Umbilical cord (tissue), 2 donors: ENCODE measurements around the gene TACR2. TPM values are rescaled to one million over a fixed set of nuclear protein-coding genes. Genes with fewer than 3 reads are reported as not detected.

ENCODE experiments used
- DNase-seq: peaks from one replicate; pipeline ENCODE4 v3.0.0-alpha.2; 2015; ENCODE audit warnings: low spot score
- total RNA-seq: library from RNA; depleted of rRNA; stranded (reverse); fragments of >200 nt; gene quantifications from one replicate; pipeline ENCODE4 v1.2.3, GENCODE V29; 2014; ENCODE audit warnings: low replicate concordance; ENCODE audit not compliant: insufficient read depth

Gene TACR2
- total RNA-seq, 1 donor from 2014 or later, result 7.9 TPM

DNA sequence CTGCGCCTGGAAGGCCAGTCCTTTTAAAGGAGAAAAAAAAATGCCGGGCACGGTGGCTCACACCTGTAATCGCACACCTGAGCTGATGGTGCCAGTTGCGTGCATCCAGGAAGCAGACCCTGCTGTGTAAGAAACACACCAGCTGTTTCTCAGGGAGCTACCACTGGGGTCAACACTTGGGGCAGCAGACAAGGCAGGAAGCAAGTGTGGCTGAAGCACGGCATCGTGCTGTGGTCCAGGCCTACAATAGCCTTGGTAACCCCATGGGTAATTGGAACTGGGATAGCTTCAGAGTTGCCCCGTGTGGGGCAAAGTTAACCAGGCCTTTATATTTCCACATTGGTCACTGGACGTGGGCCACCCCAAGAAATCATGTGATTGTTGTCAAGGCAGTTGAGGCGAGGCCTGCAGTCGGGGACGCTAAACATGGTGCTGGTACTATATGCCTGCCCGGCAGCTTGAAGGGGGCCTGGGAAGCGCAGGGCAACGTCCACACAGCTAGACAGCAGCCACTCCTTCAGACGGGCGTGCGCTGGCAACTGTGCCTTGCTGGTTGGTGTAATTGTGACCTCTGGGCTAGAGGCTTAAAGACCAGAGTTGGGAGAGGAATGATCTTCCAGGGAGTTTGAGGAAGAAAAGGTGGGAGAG is 2.5 kb upstream of the TACR2 start:
- DNase-seq, result no peak

DNA sequence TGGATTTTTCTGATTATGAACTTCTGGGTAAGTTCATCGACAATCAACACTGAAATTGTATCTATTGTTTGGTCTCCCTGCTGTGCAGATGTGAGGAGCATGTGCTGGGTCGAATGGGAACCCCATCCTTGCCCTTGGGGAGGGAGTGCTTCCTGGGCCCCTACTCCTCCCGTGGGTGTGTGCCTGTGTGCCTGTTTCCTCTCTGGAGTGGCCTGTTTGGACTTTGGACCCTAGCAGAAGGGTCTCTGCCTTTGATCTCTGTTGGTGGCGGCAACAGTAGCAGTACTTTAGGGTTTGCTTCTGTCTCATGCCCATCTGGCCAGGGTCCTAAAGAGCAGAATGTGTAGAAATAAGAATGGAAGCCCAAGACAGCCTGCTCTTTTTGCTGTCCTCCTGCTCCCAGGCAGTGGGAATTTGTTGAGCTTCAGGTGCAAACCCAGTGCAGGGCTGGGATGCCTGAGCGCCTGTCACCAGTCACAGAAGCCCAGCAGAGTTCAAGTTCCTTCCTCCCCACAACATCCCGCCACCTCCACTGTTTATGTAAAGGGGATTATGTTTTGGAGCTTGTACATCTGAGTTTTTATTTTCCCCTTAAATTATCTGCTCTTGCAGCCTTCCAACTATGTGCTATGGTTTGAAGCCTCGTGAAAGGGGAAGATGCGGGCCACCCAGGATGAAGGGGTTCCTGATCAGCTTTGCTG is 1.5 kb upstream of the TACR2 start:
- DNase-seq, result no peak

DNA sequence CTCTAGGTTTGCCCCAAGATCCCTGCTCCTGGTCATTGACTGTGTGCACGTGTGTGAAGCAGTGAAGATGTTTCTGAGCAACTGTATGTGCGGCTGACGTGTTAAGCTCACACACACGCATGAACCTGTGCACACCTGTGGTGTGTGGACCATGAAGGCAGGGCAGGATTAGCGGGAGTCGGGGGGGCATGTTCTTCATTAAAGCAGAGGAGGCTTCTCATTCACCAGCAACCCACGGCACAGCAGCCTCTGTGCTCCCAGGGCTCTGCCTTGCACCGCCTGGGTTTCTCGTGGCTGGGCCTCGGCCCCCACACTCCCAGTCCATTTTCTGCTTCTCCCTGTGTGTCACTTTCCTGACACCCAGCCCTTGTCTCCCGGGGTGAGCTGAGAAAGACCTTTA is 824 bp upstream of the TACR2 start:
- DNase-seq, result no peak

DNA sequence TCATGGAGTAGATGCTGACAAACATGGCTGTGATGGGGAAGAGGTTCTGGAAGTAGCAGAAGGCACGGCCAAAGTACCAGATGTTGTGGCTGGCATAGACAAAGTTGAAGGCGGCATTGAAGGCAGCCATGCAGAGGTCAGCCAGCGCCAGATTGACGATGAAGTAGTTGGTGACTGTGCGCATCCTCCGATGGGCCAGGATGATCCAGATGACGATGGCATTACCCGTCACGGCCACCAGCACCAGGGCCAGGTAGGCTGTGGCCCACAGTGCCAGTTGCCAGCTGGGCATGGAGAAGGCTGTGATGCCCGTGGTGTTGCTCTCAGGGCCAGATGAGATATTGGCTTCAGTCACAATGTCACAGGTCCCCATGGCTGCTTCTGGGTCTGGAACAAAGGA is 767 bp downstream of the TACR2 start:
- no peak for DNase-seq

DNA sequence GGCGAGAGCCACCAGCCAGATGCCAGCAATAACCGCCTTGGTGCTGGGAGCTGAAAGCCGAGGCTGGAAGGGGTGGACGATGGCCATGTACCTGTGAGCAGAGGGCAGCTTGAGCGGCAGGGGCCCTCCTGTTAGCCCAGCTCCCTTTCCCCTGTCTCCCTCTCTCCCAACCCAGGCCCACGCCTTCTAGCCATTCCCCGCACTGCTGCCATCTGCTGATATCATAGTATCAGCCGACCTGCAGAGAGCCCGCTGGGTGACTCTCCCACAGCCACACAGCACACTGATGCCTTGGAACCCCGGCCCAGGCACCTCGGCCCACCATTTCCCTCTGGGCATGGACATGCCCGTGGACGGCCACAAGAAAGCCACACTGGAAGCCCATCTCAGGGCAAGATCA is 1.7 kb downstream of the TACR2 start:
- no peak for DNase-seq

DNA sequence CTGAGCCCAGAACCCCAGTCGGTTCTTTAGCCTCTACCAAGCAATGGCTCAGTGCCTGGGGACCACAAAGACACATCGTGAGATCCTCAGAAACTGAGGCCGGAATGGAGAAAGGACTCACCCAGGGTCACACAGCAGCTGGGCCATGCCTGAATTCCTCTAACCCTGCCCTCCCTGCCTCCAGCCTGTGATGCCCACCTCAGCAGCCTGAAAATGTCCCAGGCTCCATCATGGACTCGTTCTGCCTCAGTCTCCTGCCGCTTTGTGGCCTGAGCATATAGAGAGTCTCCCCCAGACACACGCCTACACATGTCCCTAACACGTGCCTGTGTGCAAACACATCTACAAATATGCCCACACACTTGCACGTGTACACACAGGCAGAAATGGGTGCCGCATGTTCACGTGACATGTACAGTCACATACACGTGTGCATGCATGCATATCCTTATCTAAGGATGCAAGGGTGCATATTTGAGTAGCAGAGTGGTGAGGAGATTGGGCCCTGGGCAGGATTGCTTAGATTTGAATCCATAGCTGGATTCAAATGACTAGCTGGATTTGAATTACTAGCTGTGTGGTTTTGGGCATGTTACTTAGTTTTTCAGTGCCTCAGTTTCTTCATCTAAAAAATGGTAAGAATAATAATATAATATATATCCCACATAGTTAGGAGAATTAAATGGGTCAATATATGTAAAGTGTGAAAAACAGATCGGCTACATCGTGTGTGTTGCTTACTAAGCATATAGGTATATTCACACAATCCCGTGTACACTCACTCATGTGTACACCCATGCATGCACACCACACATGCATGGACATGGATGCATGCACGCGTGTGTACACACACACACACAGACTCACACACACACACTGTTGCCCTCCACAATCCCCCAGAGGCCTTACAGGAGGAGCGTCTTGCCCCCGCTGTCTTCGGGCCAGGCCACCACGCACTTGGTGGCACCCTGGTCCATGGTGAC is 2.4 kb downstream of the TACR2 start:
- DNase-seq, result no peak

DNA sequence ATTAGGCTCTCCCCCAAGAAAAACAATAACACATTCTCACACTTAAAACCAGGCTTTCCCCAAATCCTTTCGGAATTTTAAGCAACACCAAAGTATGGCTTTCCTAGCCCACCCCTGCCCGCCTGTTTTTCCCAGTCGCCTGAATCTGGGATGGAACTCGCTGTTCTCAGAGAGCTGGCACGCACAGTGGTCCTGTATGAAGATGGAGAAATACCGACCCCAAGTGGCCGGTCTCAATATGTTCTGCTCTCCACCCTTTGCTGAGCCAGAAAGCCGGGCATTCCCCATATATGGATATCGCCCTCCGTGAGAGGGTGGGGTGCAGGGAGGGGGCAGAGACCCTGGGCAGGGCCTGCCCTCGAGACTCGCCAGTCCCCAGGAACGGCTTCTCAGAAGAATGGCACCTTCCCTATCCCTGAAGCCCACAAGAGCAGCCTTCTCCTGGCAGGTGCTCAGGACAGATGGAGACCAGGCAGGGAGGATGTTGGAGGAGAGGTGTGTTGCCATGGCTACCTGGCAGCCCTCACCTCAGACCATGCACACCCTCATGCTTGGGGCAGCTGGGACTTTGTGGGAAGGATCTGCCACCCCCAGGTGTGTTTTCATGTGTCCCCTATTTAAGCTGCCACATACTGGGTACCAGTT is 3.4 kb downstream of the TACR2 start:
- peak; percentile 84 for DNase-seq

DNA sequence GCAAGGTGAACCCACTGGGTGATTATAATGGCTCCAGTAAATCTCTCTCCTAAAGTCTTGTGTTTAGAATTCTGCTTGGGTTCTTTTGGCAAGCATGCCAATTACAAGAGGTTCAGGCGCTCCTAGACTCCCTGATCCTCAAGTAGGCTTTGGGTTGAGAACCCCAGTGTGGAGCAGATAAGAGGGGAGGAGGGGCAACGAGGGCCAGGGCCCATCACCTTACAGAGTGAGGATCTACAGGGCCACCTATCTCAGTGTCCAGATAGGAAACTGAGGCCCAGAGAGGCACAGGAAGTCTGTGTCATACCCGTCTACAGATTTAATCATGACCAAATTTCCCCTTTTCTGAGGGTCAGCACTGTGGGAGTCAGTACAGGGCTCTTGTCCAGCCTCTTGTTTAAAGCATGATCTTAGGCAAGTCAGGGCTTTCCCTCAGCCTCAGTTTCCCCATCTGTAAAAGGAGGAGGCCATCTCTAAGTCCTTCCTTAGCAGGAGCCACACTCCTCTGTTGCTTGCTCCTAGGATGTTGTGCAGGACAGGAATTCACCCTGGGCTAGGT is 4.4 kb downstream of the TACR2 start:
- no peak for DNase-seq

DNA sequence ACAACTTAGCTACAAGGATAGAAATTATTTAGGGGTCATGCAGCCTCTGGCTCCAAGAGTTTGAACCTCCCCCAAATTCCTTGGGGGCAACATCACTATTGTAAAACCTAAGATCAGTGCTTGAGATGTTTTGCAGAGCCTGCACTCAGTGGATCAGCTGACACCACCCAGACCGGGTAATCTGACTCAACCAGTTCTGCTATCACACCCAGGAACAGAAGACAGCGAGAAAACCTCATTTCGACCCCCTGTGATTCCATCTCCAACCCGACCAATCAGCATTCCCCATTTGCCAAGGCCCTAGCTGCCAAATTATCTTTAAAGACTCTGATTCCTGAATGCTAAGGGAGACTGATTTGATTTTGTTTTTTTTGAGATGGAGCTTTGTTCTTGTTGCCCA is 5.2 kb downstream of the TACR2 start:
- peak; percentile 92 for DNase-seq

DNA sequence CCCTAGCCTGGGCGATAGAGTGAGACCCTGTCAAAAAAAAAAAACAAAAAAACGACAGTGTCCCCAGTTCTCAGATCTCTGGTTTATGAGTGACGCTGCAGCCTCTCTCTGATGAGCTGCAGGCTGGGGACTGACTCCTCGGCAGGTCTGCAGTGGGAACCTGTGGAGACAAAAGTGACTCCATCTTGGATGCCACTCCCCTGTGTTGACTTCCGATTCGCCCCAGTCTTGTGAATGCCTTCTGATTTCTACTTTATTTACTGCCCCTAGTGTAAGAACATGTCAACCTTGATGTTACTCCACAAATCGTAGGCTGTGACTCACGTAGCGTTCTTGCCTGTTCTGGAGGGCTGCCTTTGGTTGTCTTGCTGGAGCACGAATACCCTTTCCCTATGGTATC is 6.2 kb downstream of the TACR2 start:
- no peak for DNase-seq

DNA sequence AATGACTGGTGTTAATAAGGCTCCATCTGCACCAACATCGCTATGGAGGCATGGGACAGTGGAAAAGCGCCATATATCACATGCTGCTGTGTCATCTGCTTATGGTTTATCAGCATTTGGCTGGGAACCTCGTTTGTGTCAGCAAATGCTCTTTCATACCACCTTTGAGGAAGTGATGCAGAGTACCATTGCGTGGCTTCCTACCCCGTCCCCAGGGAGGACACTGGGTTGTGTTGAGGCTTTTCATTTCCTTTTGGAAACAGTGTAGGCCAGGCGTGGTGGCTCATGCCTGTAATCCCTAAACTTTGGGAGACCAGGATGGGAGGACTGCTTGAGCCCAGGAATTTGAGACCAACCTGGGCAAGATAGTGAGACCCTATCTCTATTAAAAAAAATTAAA is 6.8 kb downstream of the TACR2 start:
- no peak for DNase-seq

DNA sequence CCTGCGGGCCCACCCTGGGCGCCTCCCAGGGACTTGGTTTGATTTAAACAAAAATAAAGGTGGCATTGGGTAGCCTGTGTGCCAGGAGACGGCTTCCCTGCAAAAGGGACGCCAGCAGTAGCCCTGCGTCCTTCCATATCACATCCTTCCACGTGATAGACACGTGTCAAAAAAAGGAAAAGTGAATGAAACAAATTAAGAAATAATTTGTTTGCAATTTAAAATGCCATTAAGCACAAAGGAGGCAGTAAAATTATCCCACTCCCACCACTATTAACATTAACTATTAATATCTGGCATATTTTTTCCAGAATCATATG is 7.6 kb downstream of the TACR2 start:
- DNase-seq, result no peak

DNA sequence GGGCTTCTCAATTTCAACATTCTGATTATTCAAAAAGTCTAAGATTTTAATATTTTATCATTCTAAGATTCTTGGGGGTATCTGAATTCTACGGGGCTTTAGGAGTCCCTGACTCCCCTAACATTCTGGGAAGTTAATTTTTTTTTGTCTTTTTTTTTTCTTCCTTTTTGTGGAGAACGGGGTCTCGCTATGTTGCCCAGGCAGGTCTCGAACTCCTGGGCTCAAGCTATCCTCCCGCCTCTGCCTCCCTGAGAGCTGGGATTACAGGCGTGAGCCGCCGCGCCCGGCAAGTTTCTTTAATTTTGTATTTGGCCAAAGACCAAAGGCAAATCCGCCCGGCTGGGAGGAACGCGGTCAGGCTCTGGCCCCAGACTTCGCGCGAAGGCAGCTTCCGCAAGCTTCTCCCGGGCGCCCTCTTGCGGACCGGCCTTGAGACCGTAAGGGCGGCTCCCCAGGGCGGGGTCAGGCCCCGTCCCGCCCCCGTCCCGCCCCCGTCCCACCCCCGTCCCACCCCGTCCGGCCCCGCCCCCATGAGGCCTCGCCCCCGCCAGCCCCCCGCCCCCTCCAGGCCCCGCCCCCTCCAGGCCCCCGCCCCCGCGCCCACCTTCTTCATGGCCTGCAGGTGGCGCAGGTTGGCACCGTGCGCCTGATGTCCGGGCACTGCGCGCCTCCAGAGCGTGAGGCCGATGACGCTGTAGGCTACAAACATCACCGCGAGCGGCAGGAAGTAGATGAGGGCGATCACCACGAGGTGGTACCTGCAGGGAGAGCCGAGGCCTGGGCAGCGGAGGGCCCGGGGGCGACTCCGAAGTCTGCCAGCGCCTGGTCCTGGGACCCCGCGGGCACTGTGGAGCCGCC is 8.2 kb downstream of the TACR2 start:
- peak; percentile 97 for DNase-seq

DNA sequence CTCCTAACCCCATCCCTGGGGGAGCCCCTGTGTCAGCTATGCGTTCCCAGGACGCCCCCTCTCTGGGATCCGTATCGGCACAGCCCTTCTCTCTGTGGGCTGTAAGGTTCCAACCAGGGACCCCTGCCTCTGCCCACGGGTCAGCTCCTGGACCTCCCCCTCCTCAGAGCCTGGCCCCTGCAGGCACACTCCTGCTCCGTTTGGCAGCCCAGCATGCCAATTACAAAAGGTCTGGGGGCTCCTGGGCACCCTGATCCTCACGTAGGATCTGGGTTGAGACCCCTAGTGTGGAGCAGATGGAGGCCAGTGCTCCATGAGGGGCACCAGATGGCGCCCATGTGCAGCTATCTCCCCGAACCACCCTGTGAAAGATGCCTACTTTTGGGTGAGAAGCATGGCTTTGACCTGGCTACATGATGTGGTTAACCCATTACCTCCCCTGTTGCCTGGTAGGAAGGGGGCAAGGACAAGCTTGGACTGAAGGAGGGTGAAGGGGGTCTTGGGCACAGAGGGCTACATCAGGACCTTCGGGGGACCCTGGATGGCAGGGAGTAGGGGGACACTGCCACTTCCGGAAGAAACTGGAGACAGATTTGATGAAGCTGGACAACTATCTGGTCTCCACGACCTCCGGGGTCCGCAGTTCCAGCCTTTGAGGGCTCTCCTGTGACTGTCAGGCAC is 9.0 kb downstream of the TACR2 start:
- DNase-seq, result no peak

DNA sequence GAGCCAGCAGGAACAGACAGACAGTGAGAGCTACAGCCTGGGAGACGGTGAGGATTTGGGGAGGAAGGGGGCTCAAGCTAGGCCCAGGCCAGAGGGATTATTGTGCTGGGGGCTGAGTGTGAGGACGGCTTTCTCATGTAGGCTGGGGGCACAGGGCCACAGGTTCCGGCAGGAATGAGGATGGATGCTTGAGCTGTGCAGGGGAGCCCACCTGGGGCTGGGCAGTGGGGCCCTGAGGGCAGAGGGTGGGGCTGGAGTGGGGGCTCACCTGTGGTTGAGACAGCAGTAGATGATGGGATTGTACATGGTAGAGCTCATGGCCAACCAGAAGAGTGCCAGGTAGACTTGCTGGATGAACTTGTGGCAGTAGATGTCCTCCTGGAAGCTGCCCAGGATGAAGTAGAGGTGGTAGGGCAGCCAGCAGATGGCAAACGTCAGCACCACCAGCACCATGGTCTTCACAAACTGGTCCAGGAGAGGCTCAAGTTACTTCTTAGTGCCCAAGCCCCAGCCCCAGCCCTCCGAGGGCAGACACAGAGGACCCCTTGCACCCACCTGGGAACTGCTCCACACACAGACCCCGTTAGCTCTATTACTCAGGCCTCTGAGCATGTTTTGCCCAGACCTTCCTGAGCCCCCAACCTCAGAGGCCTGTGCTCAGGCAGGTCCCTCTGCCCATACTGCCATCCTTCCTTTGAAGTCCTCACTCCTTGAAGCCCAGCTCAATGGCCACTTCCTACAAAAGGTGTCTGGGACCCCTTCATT is 9.7 kb downstream of the TACR2 start:
- no peak for DNase-seq

DNA sequence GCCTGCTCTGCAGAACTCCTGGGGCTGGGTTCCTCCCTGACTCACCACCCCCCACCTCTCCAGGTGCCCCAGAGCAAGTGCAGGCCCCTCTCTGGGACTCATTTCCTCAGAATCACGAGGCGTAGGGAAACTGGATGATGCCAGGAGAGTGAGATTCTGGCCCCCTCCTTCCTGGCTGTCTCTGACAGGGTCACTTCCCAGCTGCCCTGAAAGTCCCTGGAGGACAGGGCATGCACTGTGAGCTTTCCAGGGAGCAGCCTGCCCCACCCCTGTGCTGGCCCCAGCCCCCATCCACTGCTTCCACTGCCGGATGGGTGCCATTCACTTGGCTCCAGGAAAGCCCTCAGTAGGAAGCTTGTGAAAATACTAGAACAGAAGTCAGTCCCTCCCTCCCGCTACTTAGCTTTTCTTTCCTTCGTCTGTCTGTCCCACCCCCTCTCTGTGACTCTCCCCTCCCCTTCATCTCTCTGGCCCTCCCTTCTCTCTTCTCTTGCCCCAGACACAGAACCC is 10.4 kb downstream of the TACR2 start:
- peak; percentile 83 for DNase-seq

DNA sequence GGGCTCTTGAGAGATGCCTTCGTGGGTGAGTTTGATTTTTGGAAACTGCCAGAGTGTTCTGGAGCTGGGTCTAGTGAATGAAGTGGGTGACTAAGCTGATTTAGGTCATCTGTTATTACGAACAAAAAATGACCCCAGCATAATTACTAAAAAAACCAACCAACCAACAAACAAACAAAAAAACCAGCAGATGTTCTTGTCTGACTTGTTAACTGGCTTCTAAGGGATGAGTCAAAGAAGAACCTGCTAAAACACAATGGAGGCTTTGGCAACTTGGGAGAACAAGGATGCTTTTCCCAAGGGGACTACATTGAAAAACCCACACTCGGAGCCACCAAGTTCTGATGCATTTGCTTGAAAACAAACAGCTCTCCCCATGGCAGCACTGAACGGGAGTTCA is 11.5 kb downstream of the TACR2 start:
- DNase-seq, result no peak

DNA sequence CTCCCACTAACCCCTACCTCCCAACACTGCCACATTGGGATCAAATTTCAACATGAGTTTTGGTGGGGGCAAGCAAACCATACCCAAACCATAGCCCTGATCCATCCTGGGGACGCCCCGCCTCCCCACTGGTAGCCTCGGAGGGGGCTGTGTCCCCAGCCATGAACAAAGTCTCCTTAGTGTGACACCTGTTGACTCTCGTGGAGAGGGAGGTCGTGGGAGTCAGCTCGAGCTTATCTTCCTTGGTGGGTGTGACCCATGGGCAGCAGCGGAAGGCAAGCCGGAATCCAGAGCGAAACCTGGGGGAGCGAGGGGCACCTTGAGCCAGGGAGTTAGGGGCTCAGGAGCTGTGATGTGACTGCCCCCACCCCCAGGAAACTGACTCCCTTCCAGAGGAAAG is 11.9 kb downstream of the TACR2 start:
- DNase-seq, result no peak

DNA sequence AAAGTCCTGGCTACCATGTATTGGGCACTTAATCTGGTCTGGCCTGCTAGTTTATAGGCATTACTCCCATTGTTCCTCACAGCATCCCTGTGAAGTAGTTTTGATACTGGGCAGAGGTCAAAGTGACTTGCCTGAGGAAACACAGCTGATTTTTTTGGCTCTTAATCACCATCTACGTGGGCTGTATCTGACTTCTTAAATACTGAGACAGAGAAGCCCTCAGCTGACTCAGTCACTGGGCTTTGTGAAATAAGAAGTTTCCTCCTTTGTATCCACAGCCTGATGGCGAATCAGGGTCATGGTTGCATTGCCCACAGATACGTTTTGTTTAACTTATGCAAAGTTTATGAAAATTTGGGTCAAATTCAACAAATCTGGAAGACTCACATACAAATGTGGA is 13.2 kb downstream of the TACR2 start:
- peak; percentile 80 for DNase-seq
